Mammary epithelial cell (primary cell): ENCODE data around the gene CD6.

Source experiments
- CTCF ChIP-seq, 2 donors: IDR thresholded peaks in 1 of 2; conservative IDR thresholded peaks in 1 of 2; 2 replicates each; pipeline ENCODE4 v1.5.1; 2011 to 2012; ENCODE audit warnings: inconsistent platforms in 2 of 2, low read length in 2 of 2, mild to moderate bottlenecking in 2 of 2, control low read depth in 1 of 2, low read depth in 1 of 2; ENCODE audit not compliant: insufficient read depth in 1 of 2; ENCODE audit errors: extremely low read depth in 1 of 2
- EZH2 ChIP-seq: IDR thresholded peaks from 2 replicates; pipeline ENCODE4 v1.6.1; 2012; ENCODE audit warnings: low read length, inconsistent platforms, borderline replicate concordance

GRCh38 chr11:61033417-61033816, 61.9 kb downstream of the CD6 start:
- TF ChIP-seq CTCF (conservative IDR thresholded peaks at IDR 0.05 in 1 of 2, IDR thresholded peaks at IDR 0.05 in 1 of 2; ENCODE audit: extremely low read depth in 1 of 2, insufficient read depth in 1 of 2, low read depth in 1 of 2, low read length in 2 of 2) (no peak), EZH2 (no peak)
